ENCODE data around the gene ACAP3. TPM values are rescaled to one million over a fixed set of nuclear protein-coding genes. Genes with fewer than 3 reads are reported as not detected.

ACAP3 gene
- total RNA-seq, 1 experiment from 2014 or later, result 67.6 TPM

DNA sequence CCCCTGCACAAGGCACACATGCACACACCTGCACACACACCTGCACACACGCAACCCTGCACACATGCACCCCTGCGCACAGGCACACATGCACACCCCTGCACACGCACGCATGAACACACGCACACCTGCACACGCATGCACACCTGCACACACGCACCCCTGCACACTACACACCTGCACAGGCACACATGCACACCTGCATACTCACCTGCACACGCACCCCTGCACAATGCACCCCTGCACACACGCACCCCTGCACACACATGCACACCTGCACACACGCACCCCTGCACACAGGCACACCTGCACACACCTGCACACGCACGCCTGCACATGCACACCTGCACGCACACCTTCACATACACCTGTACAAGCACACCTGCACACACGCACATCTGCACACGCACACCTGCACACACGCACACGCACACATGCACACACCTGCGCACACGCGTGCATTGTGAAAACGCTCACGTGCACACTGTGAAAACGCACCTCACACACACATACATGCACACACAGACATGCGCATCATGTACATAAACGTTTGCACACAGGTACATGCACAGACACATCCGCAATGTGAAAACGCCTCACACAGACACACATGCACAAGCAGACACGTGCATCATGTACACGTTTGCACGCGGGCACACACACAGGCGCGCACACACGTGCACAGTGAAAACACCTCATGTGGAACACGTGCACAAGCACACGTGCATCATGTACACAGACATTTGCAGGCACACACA is 33.2 kb upstream of the ACAP3 start:
- no peak overlapping the region for H3K4me3 ChIP-seq (ENCODE audit: low read depth, low read length, poor library complexity, severe bottlenecking)
- intact Hi-C loops (cut with micrococcal nuclease; ENCODE audit: unreplicated experiment), result no loop called here
- no peaks in the 10 kb centered on the region for H3K27me3 ChIP-seq (replicated peaks; ENCODE audit: insufficient read depth, low read depth, low read length, poor library complexity)
- no peak for DNase-seq (ENCODE audit: low spot score)
- no peak for TF ChIP-seq EZH2 (IDR thresholded peaks at IDR 0.05; ENCODE audit: borderline replicate concordance, low read depth, low read length, poor library complexity, severe bottlenecking)
- TF ChIP-seq, protein P1, sequence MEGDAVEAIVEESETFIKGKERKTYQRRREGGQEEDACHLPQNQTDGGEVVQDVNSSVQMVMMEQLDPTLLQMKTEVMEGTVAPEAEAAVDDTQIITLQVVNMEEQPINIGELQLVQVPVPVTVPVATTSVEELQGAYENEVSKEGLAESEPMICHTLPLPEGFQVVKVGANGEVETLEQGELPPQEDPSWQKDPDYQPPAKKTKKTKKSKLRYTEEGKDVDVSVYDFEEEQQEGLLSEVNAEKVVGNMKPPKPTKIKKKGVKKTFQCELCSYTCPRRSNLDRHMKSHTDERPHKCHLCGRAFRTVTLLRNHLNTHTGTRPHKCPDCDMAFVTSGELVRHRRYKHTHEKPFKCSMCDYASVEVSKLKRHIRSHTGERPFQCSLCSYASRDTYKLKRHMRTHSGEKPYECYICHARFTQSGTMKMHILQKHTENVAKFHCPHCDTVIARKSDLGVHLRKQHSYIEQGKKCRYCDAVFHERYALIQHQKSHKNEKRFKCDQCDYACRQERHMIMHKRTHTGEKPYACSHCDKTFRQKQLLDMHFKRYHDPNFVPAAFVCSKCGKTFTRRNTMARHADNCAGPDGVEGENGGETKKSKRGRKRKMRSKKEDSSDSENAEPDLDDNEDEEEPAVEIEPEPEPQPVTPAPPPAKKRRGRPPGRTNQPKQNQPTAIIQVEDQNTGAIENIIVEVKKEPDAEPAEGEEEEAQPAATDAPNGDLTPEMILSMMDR (conservative IDR thresholded peaks at IDR 0.05; ENCODE audit: low read depth, low read length), result no peak
- H3K9me3 ChIP-seq (ENCODE audit: low read depth, low read length, poor library complexity, severe bottlenecking), result no peaks in the 10 kb centered on the region
- POLR2A ChIA-PET (ENCODE audit: low non-redundant PET), result no interaction called here
- no peak overlapping the region for H3K27ac ChIP-seq (ENCODE audit: low read depth, low read length, poor library complexity, severe bottlenecking)
- H3K4me1 ChIP-seq (ENCODE audit: insufficient read depth, low read length, poor library complexity, severe bottlenecking), result no peaks in the 10 kb centered on the region
- peaks cover 9% of the 10 kb centered on the region for H3K36me3 ChIP-seq (ENCODE audit: insufficient read depth, low read length, poor library complexity, severe bottlenecking)
- BruUV-seq (replicated peaks), result no TSS peak
- CTCF ChIA-PET, result no interaction called here

DNA sequence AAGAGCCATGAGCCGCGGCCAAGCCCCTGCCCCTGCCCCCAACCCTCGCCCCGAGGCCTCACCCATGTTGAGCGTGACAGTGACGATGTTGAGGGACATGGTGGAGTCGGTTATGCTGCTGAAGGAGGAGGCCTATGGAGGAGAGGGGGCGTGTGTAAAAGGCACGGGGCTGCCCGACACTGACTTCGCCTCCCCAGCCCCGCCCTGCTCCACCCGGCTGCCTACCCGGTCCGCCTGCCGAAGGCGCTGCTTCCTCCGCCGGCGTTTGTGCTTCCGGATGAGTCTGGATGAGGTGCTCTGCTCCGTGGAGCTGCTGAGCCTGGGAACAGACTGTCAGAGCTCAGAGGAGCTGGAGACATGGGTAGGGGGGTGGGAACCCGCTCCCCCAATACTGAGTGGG is 32.5 kb upstream of the ACAP3 start:
- no TSS peak for BruUV-seq (replicated peaks)
- TF ChIP-seq, protein P1 (conservative IDR thresholded peaks at IDR 0.05; ENCODE audit: low read depth, low read length), result no peak
- Histone ChIP-seq H3K36me3 (ENCODE audit: insufficient read depth, low read length, poor library complexity, severe bottlenecking) (peaks cover 9% of the 10 kb centered on the region), H3K4me1 (ENCODE audit: insufficient read depth, low read length, poor library complexity, severe bottlenecking) (no peaks in the 10 kb centered on the region), H3K27me3 (replicated peaks; ENCODE audit: insufficient read depth, low read depth, low read length, poor library complexity) (no peaks in the 10 kb centered on the region), H3K27ac (ENCODE audit: low read depth, low read length, poor library complexity, severe bottlenecking) (no peak overlapping the region), H3K9me3 (ENCODE audit: low read depth, low read length, poor library complexity, severe bottlenecking) (no peaks in the 10 kb centered on the region), H3K4me3 (ENCODE audit: low read depth, low read length, poor library complexity, severe bottlenecking) (no peak overlapping the region)
- CTCF ChIA-PET, result no interaction called here
- DNase-seq (ENCODE audit: low spot score), result no peak
- intact Hi-C loops (cut with micrococcal nuclease; ENCODE audit: unreplicated experiment), result no loop called here
- POLR2A ChIA-PET (ENCODE audit: low non-redundant PET), result no interaction called here

DNA sequence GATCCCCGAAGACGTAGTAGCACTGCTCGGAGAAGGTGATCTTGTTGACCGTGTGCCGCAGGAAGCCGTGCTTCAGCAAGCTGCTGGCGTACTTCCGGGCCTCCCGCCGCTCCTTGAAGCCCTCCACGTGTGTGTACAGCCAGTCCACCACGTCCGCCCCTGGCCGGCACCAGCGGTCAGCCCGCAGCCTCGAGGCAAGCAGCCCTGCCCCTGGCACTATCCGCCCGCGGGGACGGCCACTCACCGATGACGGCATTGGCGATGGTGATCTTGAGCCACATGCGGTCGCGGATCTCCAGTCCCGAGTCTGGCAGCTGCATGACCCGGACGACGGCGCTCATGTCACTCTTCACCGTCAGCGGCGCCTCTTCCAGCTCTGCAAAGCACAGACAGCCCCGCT is 30.5 kb upstream of the ACAP3 start:
- peaks cover 9% of the 10 kb centered on the region for H3K36me3 ChIP-seq (ENCODE audit: insufficient read depth, low read length, poor library complexity, severe bottlenecking)
- no TSS peak for BruUV-seq (replicated peaks)
- H3K4me3 ChIP-seq (ENCODE audit: low read depth, low read length, poor library complexity, severe bottlenecking), result no peak overlapping the region
- no peaks in the 10 kb centered on the region for H3K27me3 ChIP-seq (replicated peaks; ENCODE audit: insufficient read depth, low read depth, low read length, poor library complexity)
- no peaks in the 10 kb centered on the region for H3K9me3 ChIP-seq (ENCODE audit: low read depth, low read length, poor library complexity, severe bottlenecking)
- CTCF ChIA-PET, result no interaction called here
- POLR2A ChIA-PET (ENCODE audit: low non-redundant PET), result no interaction called here
- TF ChIP-seq EZH2 (IDR thresholded peaks at IDR 0.05; ENCODE audit: borderline replicate concordance, low read depth, low read length, poor library complexity, severe bottlenecking), result no peak
- TF ChIP-seq, protein P1 (conservative IDR thresholded peaks at IDR 0.05; ENCODE audit: low read depth, low read length), result no peak
- DNase-seq (ENCODE audit: low spot score), result no peak
- H3K27ac ChIP-seq (ENCODE audit: low read depth, low read length, poor library complexity, severe bottlenecking), result no peak overlapping the region
- intact Hi-C loops (cut with micrococcal nuclease; ENCODE audit: unreplicated experiment), result no loop called here
- H3K4me1 ChIP-seq (ENCODE audit: insufficient read depth, low read length, poor library complexity, severe bottlenecking), result no peaks in the 10 kb centered on the region
